ENCODE results near the gene SOHLH1.

The SOHLH1 gene

GRCh38 chr9:135729480-135729879 lies 30.2 kb upstream of the SOHLH1 start:
- DNase-seq (ENCODE audit: low read depth): no peak

GRCh38 chr9:135728436-135729110 lies 29.3 kb upstream of the SOHLH1 start:
- no peak for DNase-seq (ENCODE audit: low read depth)

- DNase-seq (ENCODE audit: low read depth): no peak
Observed at GRCh38 chr9:135727257-135727875, 28.1 kb upstream of the SOHLH1 start.

- DNase-seq (ENCODE audit: low read depth): no peak
Observed at GRCh38 chr9:135726138-135726853, 27.0 kb upstream of the SOHLH1 start.

- DNase-seq (ENCODE audit: low read depth): no peak
Observed at GRCh38 chr9:135724186-135724787, 25.0 kb upstream of the SOHLH1 start.

- no peak for DNase-seq (ENCODE audit: low read depth)
Observed at GRCh38 chr9:135722365-135722764, 23.1 kb upstream of the SOHLH1 start.

GRCh38 chr9:135719472-135719871 lies 20.2 kb upstream of the SOHLH1 start:
- no peak for DNase-seq (ENCODE audit: low read depth)

- no peak for DNase-seq (ENCODE audit: low read depth)
Observed at GRCh38 chr9:135718616-135719015, 19.3 kb upstream of the SOHLH1 start.

GRCh38 chr9:135717410-135717809 lies 18.1 kb upstream of the SOHLH1 start:
- no peak for DNase-seq (ENCODE audit: low read depth)

GRCh38 chr9:135716045-135716444 lies 16.8 kb upstream of the SOHLH1 start:
- no peak for DNase-seq (ENCODE audit: low read depth)

GRCh38 chr9:135715056-135715595 lies 15.8 kb upstream of the SOHLH1 start:
- no peak for DNase-seq (ENCODE audit: low read depth)

GRCh38 chr9:135714242-135715055 lies 15.2 kb upstream of the SOHLH1 start:
- DNase-seq (ENCODE audit: low read depth): no peak

- no peak for DNase-seq (ENCODE audit: low read depth)
Observed at GRCh38 chr9:135712613-135713295, 13.5 kb upstream of the SOHLH1 start.

- DNase-seq (ENCODE audit: low read depth): no peak
Observed at GRCh38 chr9:135711881-135712280, 12.6 kb upstream of the SOHLH1 start.

- DNase-seq (ENCODE audit: low read depth): no peak
Observed at GRCh38 chr9:135711391-135711790, 12.1 kb upstream of the SOHLH1 start.

- DNase-seq (ENCODE audit: low read depth): no peak
Observed at GRCh38 chr9:135708164-135708563, 8.9 kb upstream of the SOHLH1 start.

- DNase-seq (ENCODE audit: low read depth): no peak
Observed at GRCh38 chr9:135707252-135708138, 8.2 kb upstream of the SOHLH1 start.

- no peak for DNase-seq (ENCODE audit: low read depth)
Observed at GRCh38 chr9:135706288-135706687, 7.0 kb upstream of the SOHLH1 start.

GRCh38 chr9:135705376-135705775 lies 6.1 kb upstream of the SOHLH1 start:
- DNase-seq (ENCODE audit: low read depth): no peak

- no peak for DNase-seq (ENCODE audit: low read depth)
Observed at GRCh38 chr9:135704483-135704882, 5.2 kb upstream of the SOHLH1 start.
